PC-9 (cell line): ENCODE data around the gene SPPL2C. TPM values are rescaled to one million over a fixed set of nuclear protein-coding genes. Genes with fewer than 3 reads are reported as not detected.

Source experiments
- BruUV-seq: library from RNA; stranded (reverse); fragments of 400-500 nt; replicated peaks from 2 replicates; lab custom pipeline; 2021; lab: Mats Ljungman, UMichigan
- CTCF ChIA-PET: fragments of 300-600 bp; sonication (Branson Sonifier 250); formaldehyde crosslinking; loops from one replicate; lab custom pipeline; 2022; ENCODE audit warnings: antibody characterized with exemption; lab: Charles Lee
- POLR2A ChIA-PET: fragments of 300-600 bp; sonication (Branson Sonifier 250); formaldehyde crosslinking; loops from one replicate; lab custom pipeline; 2022; ENCODE audit warnings: antibody characterized with exemption; ENCODE audit not compliant: unreplicated experiment; lab: Charles Lee
- DNase-seq, 2 experiments: peaks; one replicate each; pipeline versions ENCODE4 v3.0.0 to v3.0.0-alpha.2; 2015 to 2022; ENCODE audit warnings: mixed read lengths in 1 of 2
- H2AFZ ChIP-seq: fragments of 200-600 bp; sonication (generic); 2 replicates; pipeline ENCODE4 v1.8.1; 2017; ENCODE audit warnings: antibody characterized with exemption
- H3F3A ChIP-seq: fragments of 200-600 bp; sonication (generic); 2 replicates; pipeline ENCODE4 v1.8.1; 2017; ENCODE audit warnings: antibody characterized with exemption, mild to moderate bottlenecking, low read depth; ENCODE audit not compliant: insufficient read depth
- H3K27ac ChIP-seq: fragments of 200-600 bp; sonication (generic); 2 replicates; pipeline ENCODE4 v1.6.1; 2016; ENCODE audit warnings: mixed run types
- H3K27me3 ChIP-seq: fragments of 200-600 bp; sonication (generic); 2 replicates; pipeline ENCODE4 v1.6.1; 2016; ENCODE audit warnings: low read depth, mixed run types; ENCODE audit not compliant: insufficient read depth
- H3K36me3 ChIP-seq: fragments of 200-600 bp; sonication (generic); 2 replicates; pipeline ENCODE4 v1.6.1; 2016; ENCODE audit warnings: low read depth, mixed run types
- H3K4me1 ChIP-seq: fragments of 200-600 bp; sonication (generic); replicated peaks from 2 replicates; pipeline ENCODE4 v1.6.1; 2016; ENCODE audit warnings: mixed run types; ENCODE audit not compliant: insufficient read depth
- H3K4me2 ChIP-seq: fragments of 200-600 bp; sonication (generic); 2 replicates; pipeline ENCODE4 v1.6.1; 2017; ENCODE audit warnings: mixed run types
- H3K4me3 ChIP-seq: fragments of 200-600 bp; sonication (generic); 2 replicates; pipeline ENCODE4 v1.6.1; 2016; ENCODE audit warnings: mixed run types
- H3K79me2 ChIP-seq: fragments of 200-600 bp; sonication (generic); 2 replicates; pipeline ENCODE4 v1.6.1; 2017; ENCODE audit warnings: low read depth, mixed run types
- H3K9me2 ChIP-seq: fragments of 200-600 bp; sonication (generic); 2 replicates; pipeline ENCODE4 v1.8.1; 2017; ENCODE audit warnings: mild to moderate bottlenecking; ENCODE audit not compliant: insufficient read depth
- H3K9me3 ChIP-seq: fragments of 200-600 bp; sonication (generic); 2 replicates; pipeline ENCODE4 v1.8.1; 2016; ENCODE audit warnings: low read depth; ENCODE audit not compliant: insufficient read depth
- H4K20me1 ChIP-seq: fragments of 200-600 bp; sonication (generic); 2 replicates; pipeline ENCODE4 v1.8.1; 2017; ENCODE audit not compliant: insufficient read depth
- CTCF ChIP-seq: fragments of 200-600 bp; sonication (generic); conservative IDR thresholded peaks from 2 replicates; pipeline ENCODE4 v1.6.1; 2017; ENCODE audit warnings: mixed run types, antibody characterized with exemption, mild to moderate bottlenecking, moderate library complexity
- EZH2 ChIP-seq: fragments of 200-600 bp; sonication (generic); IDR thresholded peaks from 2 replicates; pipeline ENCODE4 v1.8.0; 2017; ENCODE audit warnings: antibody characterized with exemption, low read depth
- intact Hi-C: fragments of 100-400 bp; cut with micrococcal nuclease; formaldehyde crosslinking; loops from one replicate; pipeline ENCODE4 v1.10.0; 2022; ENCODE audit not compliant: unreplicated experiment
- total RNA-seq: library from RNA; stranded (reverse); gene quantifications from 2 replicates; pipeline ENCODE4 v1.2.3, GENCODE V29; 2021

The SPPL2C gene
- total RNA-seq, 1 experiment from 2014 or later: not detected

- Histone ChIP-seq H3K36me3 (no peaks in the 10 kb centered on the region), H3K4me3 (no peak overlapping the region), H3K79me2 (no peaks in the 10 kb centered on the region), H4K20me1 (no peaks in the 10 kb centered on the region), H3K9me3 (no peaks in the 10 kb centered on the region), H3K27ac (no peak overlapping the region), H3K27me3 (peaks cover 87% of the 10 kb centered on the region), H2AFZ (no peak overlapping the region), H3K4me1 (no peaks in the 10 kb centered on the region), H3F3A (no peaks in the 10 kb centered on the region), H3K4me2 (no peak overlapping the region), H3K9me2 (no peaks in the 10 kb centered on the region)
- ChIA-PET CTCF (interaction anchor here (0.7 kb wide), 1 partner anchor 176 kb away, joined by 6 read pairs; no protein-coding TSS in a partner anchor), POLR2A (no interaction called here)
- intact Hi-C loops: no loop called here
- no TSS peak for BruUV-seq
- TF ChIP-seq CTCF: no peak
- TF ChIP-seq EZH2: no peak
- peak in 1 of 2 experiments; percentile 69 for DNase-seq
Observed at GRCh38 chr17:45841883-45842525, 2.7 kb upstream of the SPPL2C start.

- no peaks in the 10 kb centered on the region for H4K20me1 ChIP-seq
- H3K9me3 ChIP-seq: no peaks in the 10 kb centered on the region
- H3F3A ChIP-seq: no peaks in the 10 kb centered on the region
- ChIA-PET CTCF (no interaction called here), POLR2A (no interaction called here)
- no peak overlapping the region for H2AFZ ChIP-seq
- no peaks in the 10 kb centered on the region for H3K79me2 ChIP-seq
- intact Hi-C loops: no loop called here
- no peak for DNase-seq
- H3K4me1 ChIP-seq: no peaks in the 10 kb centered on the region
- no peak overlapping the region for H3K27ac ChIP-seq
- no peak for TF ChIP-seq EZH2
- TF ChIP-seq CTCF: no peak
- H3K9me2 ChIP-seq: no peaks in the 10 kb centered on the region
- H3K4me2 ChIP-seq: no peak overlapping the region
- peaks cover 88% of the 10 kb centered on the region for H3K27me3 ChIP-seq
- H3K36me3 ChIP-seq: no peaks in the 10 kb centered on the region
- H3K4me3 ChIP-seq: no peak overlapping the region
- BruUV-seq: no TSS peak
Observed at GRCh38 chr17:45843722-45844121, 959 bp upstream of the SPPL2C start.

- no peaks in the 10 kb centered on the region for H3F3A ChIP-seq
- no peak overlapping the region for H2AFZ ChIP-seq
- H3K4me1 ChIP-seq: no peaks in the 10 kb centered on the region
- ChIA-PET CTCF (no interaction called here), POLR2A (no interaction called here)
- no peaks in the 10 kb centered on the region for H3K9me3 ChIP-seq
- intact Hi-C loops: no loop called here
- no peak overlapping the region for H3K27ac ChIP-seq
- H3K79me2 ChIP-seq: no peaks in the 10 kb centered on the region
- peaks cover 91% of the 10 kb centered on the region for H3K27me3 ChIP-seq
- no peaks in the 10 kb centered on the region for H3K36me3 ChIP-seq
- no peaks in the 10 kb centered on the region for H4K20me1 ChIP-seq
- TF ChIP-seq EZH2: no peak
- no peak for TF ChIP-seq CTCF
- no peak overlapping the region for H3K4me3 ChIP-seq
- H3K9me2 ChIP-seq: no peaks in the 10 kb centered on the region
- no TSS peak for BruUV-seq
- DNase-seq: no peak
- no peak overlapping the region for H3K4me2 ChIP-seq
Observed at GRCh38 chr17:45845376-45846185, 900 bp downstream of the SPPL2C start.
